K562 (cell line): ENCODE measurements around the gene PCNX3. TPM values are rescaled to one million over a fixed set of nuclear protein-coding genes. Genes with fewer than 3 reads are reported as not detected.

Experiments
- ATAC-seq: fragments of 200-7000 bp; cut with Tn5 transposase; 3 replicates; pipeline ENCODE4 v1.9.1; 2020; ENCODE audit warnings: moderate library complexity
- BruUV-seq: library from RNA; stranded (reverse); fragments of 400-500 nt; replicated peaks from 2 replicates; lab custom pipeline; 2021; lab: Mats Ljungman, UMichigan
- CTCF ChIA-PET: fragments of 300-600 bp; formaldehyde crosslinking; extraction: SDS; loops from one replicate; lab custom pipeline; 2021; ENCODE audit warnings: low intra/inter-chr PET ratio; lab: Yijun Ruan, JAX
- POLR2A ChIA-PET: fragments of 300-600, 350-650 bp; sonication (Branson Sonifier 250); formaldehyde crosslinking; extraction: SDS; loops from one replicate; lab custom pipeline; 2021; ENCODE audit warnings: antibody characterized with exemption, inconsistent platforms; lab: Yijun Ruan, JAX
- DNase-seq, 4 experiments: peaks; one replicate each; pipeline versions ENCODE4 v3.0.0 to v3.0.0-alpha.2; 2011 to 2018; ENCODE audit warnings: low spot score in 3 of 4, mixed read lengths in 3 of 4; ENCODE audit errors: extremely low read depth in 1 of 4
- FAIRE-seq: peaks from 2 replicates; lab custom pipeline; 2011; peaks lifted over from hg19 to GRCh38; lab: Jason Lieb, UNC
- H2AFZ ChIP-seq: 2 replicates; pipeline ENCODE4 v1.6.0; 2011; ENCODE audit warnings: low read depth, low read length, control low read depth, inconsistent platforms
- H3K27ac ChIP-seq: fragments of 200-600 bp; 3 replicates; pipeline ENCODE4 v1.8.0; 2011; ENCODE audit warnings: low read depth, mild to moderate bottlenecking, control low read depth, inconsistent platforms, low read length, moderate library complexity, mixed read lengths; ENCODE audit errors: extremely low read depth
- H3K27me3 ChIP-seq, 2 experiments: fragments of 300-600 bp in 1 of 2; 2 replicates in 1 of 2; 3 replicates in 1 of 2; pipeline versions ENCODE4 v1.6.0 to v1.8.0; 2011; ENCODE audit warnings: inconsistent platforms in 2 of 2, low read length in 2 of 2, mild to moderate bottlenecking in 1 of 2, mixed read lengths in 1 of 2, moderate library complexity in 1 of 2; ENCODE audit not compliant: control insufficient read depth in 2 of 2, insufficient read depth in 2 of 2
- H3K36me3 ChIP-seq: fragments of 300-600 bp; 3 replicates; pipeline ENCODE4 v1.8.0; 2011; ENCODE audit warnings: mild to moderate bottlenecking, low read length, inconsistent platforms; ENCODE audit not compliant: control insufficient read depth, insufficient read depth
- H3K4me1 ChIP-seq, 2 experiments: fragments of 200-600 bp in 1 of 2; replicated peaks in 1 of 2; 2 replicates in 1 of 2; 3 replicates in 1 of 2; pipeline versions ENCODE4 v1.5.1 to v1.8.0; 2011; ENCODE audit warnings: inconsistent platforms in 2 of 2, low read length in 2 of 2, mild to moderate bottlenecking in 1 of 2, mixed read lengths in 1 of 2, moderate library complexity in 1 of 2; ENCODE audit not compliant: control insufficient read depth in 2 of 2, insufficient read depth in 2 of 2
- H3K4me2 ChIP-seq: 2 replicates; pipeline ENCODE4 v1.6.1; 2011; ENCODE audit warnings: low read length, control low read depth, inconsistent platforms, mixed read lengths; ENCODE audit not compliant: insufficient read depth
- H3K4me3 ChIP-seq: fragments of 200-600 bp; sonication (generic), shearing (Covaris generic); 2 replicates; pipeline ENCODE4 v1.5.1; 2016; ENCODE audit warnings: control low read depth, inconsistent platforms
- H3K79me2 ChIP-seq: fragments of 200-600 bp; 3 replicates; pipeline ENCODE4 v1.8.0; 2011; ENCODE audit warnings: low read length, inconsistent platforms; ENCODE audit not compliant: control insufficient read depth, insufficient read depth
- H3K9ac ChIP-seq, 2 experiments: 2 replicates each; pipeline versions ENCODE4 v1.6.0 to v1.6.1; 2011; ENCODE audit warnings: low read depth in 2 of 2, low read length in 2 of 2, control low read depth in 1 of 2, inconsistent platforms in 1 of 2, mild to moderate bottlenecking in 1 of 2, mixed read lengths in 1 of 2; ENCODE audit not compliant: insufficient read depth in 1 of 2
- H3K9me1 ChIP-seq: one replicate; pipeline ENCODE4 v1.6.0; 2011; ENCODE audit warnings: inconsistent platforms, mild to moderate bottlenecking, low read length, moderate library complexity; ENCODE audit not compliant: control insufficient read depth, insufficient read depth
- H3K9me3 ChIP-seq: replicated peaks from 2 replicates; pipeline ENCODE4 v1.5.1; 2011; ENCODE audit warnings: low read depth, low read length, inconsistent platforms; ENCODE audit not compliant: control insufficient read depth, insufficient read depth
- H4K20me1 ChIP-seq: replicated peaks from 2 replicates; pipeline ENCODE4 v1.6.1; 2011; ENCODE audit warnings: low read length, inconsistent platforms, mixed read lengths; ENCODE audit not compliant: control insufficient read depth, insufficient read depth
- CHD2 ChIP-seq: IDR thresholded peaks from 2 replicates; pipeline ENCODE4 v1.6.1; 2011; ENCODE audit warnings: low read depth, low read length
- FOXK1 ChIP-seq: sonication (generic); formaldehyde crosslinking; IDR thresholded peaks from 2 replicates; pipeline ENCODE4 v1.8.0; 2022; ENCODE audit warnings: missing genetic modification reagents, mild to moderate bottlenecking, borderline replicate concordance
- GABPB1 ChIP-seq: sonication (generic); formaldehyde crosslinking; IDR thresholded peaks from 2 replicates; pipeline ENCODE4 v1.8.0; 2022; ENCODE audit warnings: mild to moderate bottlenecking, missing genetic modification reagents
- GTF2E2 ChIP-seq: fragments of 200-800 bp; sonication (Bioruptor generic); IDR thresholded peaks from 2 replicates; pipeline ENCODE4 v1.6.1; 2016; ENCODE audit warnings: missing genetic modification characterization, missing compliant biosample characterization
- NFYB ChIP-seq: IDR thresholded peaks from 2 replicates; pipeline ENCODE4 v1.6.1; 2011; ENCODE audit warnings: mild to moderate bottlenecking, moderate library complexity; ENCODE audit not compliant: insufficient read length; ENCODE audit errors: extremely low read depth
- OTX1 ChIP-seq: fragments of 450-650 bp; formaldehyde crosslinking; IDR thresholded peaks from 2 replicates; pipeline ENCODE4 v1.4.0; 2022; ENCODE audit warnings: mild to moderate bottlenecking
- PHF8 ChIP-seq: fragments of 200-600 bp; sonication (generic); IDR thresholded peaks from 2 replicates; pipeline ENCODE4 v1.6.1; 2012; ENCODE audit warnings: mixed run types, mild to moderate bottlenecking, inconsistent platforms, low read length, moderate library complexity, borderline replicate concordance
- POLR2G ChIP-seq: fragments of 200-400 bp; formaldehyde crosslinking; IDR thresholded peaks from 2 replicates; pipeline ENCODE4 v1.6.1; 2017; ENCODE audit warnings: low read depth, mild to moderate bottlenecking, antibody characterized with exemption, low read length, moderate library complexity
- SMAD2 ChIP-seq: fragments of 150-350 bp; IDR thresholded peaks from 2 replicates; pipeline ENCODE4 v1.6.1; 2014; ENCODE audit warnings: low read depth, mild to moderate bottlenecking, low read length
- SPI1 ChIP-seq: IDR thresholded peaks from 2 replicates; pipeline ENCODE4 v1.6.1; 2011; ENCODE audit warnings: low read depth, low read length, control low read depth, borderline replicate concordance
- ZFX ChIP-seq: sonication (generic); formaldehyde crosslinking; IDR thresholded peaks from 2 replicates; pipeline ENCODE4 v1.8.0; 2022; ENCODE audit warnings: mild to moderate bottlenecking, missing genetic modification reagents, moderate library complexity
- ZNF263 ChIP-seq: sonication (generic); formaldehyde crosslinking; IDR thresholded peaks from 2 replicates; pipeline ENCODE4 v1.8.0; 2022; ENCODE audit warnings: mild to moderate bottlenecking, missing genetic modification reagents, borderline replicate concordance
- ZNF785 ChIP-seq: fragments of 250-450 bp; sonication (Bioruptor Pico); IDR thresholded peaks from 2 replicates; pipeline ENCODE4 v1.4.0; 2020; ENCODE audit warnings: mild to moderate bottlenecking
- WGBS: fragments of 100-300 bp; shearing (Covaris generic); methylation state at CpG from one replicate; pipeline ENCODE4 v1.1.6; 2016; ENCODE audit warnings: low coverage, mixed read lengths; ENCODE audit not compliant: insufficient coverage; ENCODE audit errors: missing lambda C conversion rate; 5-methylcytosine and 5-hydroxymethylcytosine counted together
- in situ Hi-C: fragments of 300-500 bp; cut with MboI; formaldehyde crosslinking; loops from 4 replicates; pipeline ENCODE4 v1.15.0; 2018; ENCODE audit warnings: inconsistent platforms, mixed read lengths
- intact Hi-C: fragments of 100-400 bp; cut with micrococcal nuclease; formaldehyde crosslinking; loops from 2 replicates; pipeline ENCODE4 v1.14.2; 2022
- polyA plus RNA-seq, 8 experiments: library from polyadenylated mRNA; depleted of rRNA in 4 of 8; stranded (reverse) in 5 of 8; unstranded in 3 of 8; fragments of >200 nt; fragmentation: Nextera tagmentation in 2 of 8; fragmentation: Illumina TruSeq in 1 of 8; extraction: Ambion mirVana in 2 of 8; extraction: Trizol in 1 of 8; gene quantifications; 2 replicates each; pipeline versions ENCODE4 v1.2.1 to v1.2.3, GENCODE V29; 2011 to 2014; ENCODE audit warnings: inconsistent platforms in 1 of 8, missing spikeins in 1 of 8
- total RNA-seq, 7 experiments: library from RNA; depleted of rRNA in 6 of 7; stranded (reverse); fragments of >200 nt in 6 of 7; fragmentation: Illumina TruSeq in 2 of 7; extraction: Trizol in 2 of 7; gene quantifications; 2 replicates each; pipeline versions ENCODE4 v1.2.1 to v1.2.3, GENCODE V29; 2011 to 2021; ENCODE audit warnings: low replicate concordance in 1 of 7
- TF ChIP-seq, protein P1 (sequence below): fragments of 250-450 bp; sonication (Bioruptor Pico); IDR thresholded peaks from 2 replicates; pipeline ENCODE4 v1.4.0; 2020; ENCODE audit warnings: mild to moderate bottlenecking, moderate library complexity, borderline replicate concordance
- TF ChIP-seq, protein P2 (sequence below): fragments of 200-800 bp; sonication (Bioruptor generic); IDR thresholded peaks from 2 replicates; pipeline ENCODE4 v1.6.1; 2017; ENCODE audit warnings: missing genetic modification characterization, missing compliant biosample characterization

The PCNX3 gene
- total and polyA plus RNA-seq, 9 of the 15 experiments (the other 6 are each of a cell fraction or from before 2014, with no cell fraction given), result 0.11 to 47.8 (median 12.8) TPM

DNA sequence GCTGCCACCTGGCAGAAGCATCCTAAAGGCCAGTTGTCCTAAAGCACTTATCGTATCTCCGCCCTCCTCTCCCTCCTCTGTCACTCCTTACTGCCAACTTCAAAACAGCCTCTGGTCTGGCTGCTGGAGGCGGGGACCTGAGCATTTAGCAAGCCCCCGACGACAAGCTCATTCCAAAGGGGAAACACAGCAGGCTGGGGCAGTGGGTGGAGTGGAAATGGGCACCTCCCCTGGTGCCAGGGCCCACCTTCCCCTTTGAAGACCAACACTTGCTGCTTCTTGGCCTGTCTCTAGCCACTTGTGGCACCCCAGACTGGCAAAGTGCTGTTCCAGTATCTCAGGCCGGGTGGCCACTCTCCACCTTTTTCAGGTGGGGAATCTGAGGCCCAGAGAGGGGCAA is 5.2 kb upstream of the PCNX3 start (continued):
- TF ChIP-seq, protein P1, sequence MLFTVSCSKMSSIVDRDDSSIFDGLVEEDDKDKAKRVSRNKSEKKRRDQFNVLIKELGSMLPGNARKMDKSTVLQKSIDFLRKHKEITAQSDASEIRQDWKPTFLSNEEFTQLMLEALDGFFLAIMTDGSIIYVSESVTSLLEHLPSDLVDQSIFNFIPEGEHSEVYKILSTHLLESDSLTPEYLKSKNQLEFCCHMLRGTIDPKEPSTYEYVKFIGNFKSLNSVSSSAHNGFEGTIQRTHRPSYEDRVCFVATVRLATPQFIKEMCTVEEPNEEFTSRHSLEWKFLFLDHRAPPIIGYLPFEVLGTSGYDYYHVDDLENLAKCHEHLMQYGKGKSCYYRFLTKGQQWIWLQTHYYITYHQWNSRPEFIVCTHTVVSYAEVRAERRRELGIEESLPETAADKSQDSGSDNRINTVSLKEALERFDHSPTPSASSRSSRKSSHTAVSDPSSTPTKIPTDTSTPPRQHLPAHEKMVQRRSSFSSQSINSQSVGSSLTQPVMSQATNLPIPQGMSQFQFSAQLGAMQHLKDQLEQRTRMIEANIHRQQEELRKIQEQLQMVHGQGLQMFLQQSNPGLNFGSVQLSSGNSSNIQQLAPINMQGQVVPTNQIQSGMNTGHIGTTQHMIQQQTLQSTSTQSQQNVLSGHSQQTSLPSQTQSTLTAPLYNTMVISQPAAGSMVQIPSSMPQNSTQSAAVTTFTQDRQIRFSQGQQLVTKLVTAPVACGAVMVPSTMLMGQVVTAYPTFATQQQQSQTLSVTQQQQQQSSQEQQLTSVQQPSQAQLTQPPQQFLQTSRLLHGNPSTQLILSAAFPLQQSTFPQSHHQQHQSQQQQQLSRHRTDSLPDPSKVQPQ (CRISPR knock-in tag), result no peak
- TF ChIP-seq NFYB, result no peak
- TF ChIP-seq OTX1 (CRISPR knock-in tag), result no peak
- TF ChIP-seq GTF2E2, result no peak
- no peak for TF ChIP-seq CHD2
- no peak for TF ChIP-seq SMAD2
- TF ChIP-seq ZNF785 (CRISPR knock-in tag), result no peak

DNA sequence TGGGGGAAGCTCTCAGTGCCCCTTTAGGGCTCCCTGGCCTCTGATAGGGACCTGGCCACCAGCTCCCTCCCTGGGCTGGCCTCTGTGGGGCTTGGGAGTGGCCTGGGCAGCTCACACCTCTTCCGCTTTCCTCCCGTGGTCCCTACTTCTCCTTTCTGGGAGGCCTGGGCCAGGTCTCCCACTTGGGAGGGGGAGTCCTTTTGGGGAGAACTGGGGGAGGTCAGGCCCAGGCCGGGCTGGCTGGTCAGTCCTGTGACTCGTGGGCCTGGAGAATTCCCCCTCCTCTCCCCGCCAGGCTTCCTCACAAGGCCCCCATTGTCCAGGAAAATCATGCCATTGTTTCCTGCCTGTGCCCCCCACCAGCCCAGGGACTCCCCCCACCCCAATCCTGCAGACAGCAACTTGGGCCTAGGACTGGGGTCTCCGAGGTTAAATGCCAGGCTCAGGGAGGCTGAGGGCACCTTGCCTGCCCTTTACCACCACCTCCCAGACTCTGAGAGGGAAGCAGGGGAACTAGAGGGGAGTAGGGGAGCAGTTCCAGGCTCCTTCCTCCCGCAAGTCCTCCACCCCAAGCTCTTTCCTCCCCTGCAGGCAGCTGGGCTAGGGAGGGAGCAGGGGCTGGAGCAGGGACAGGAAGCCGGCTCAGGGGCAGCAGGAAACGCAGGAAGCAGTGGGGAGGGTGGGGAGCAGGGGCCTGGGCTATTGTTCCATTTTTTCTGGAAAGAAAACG is 4.4 kb upstream of the PCNX3 start:
- no peaks in the 10 kb centered on the region for H4K20me1 ChIP-seq
- intact Hi-C loops (no loop called here), in situ Hi-C loops (no loop called here)
- H3K4me1 ChIP-seq, result peaks cover 22 to 65% of the 10 kb centered on the region in 2 experiments
- H3K9me3 ChIP-seq, result no peaks in the 10 kb centered on the region
- peak overlapping the region; percentile 90 for H3K4me2 ChIP-seq
- WGBS, result 42% methylated on average over 9 of the region's 10 CpGs
- H3K9me1 ChIP-seq, result peaks cover 3% of the 10 kb centered on the region
- no TSS peak for BruUV-seq
- DNase-seq (no peak), FAIRE-seq (no peak), ATAC-seq (no peak)
- peak overlapping the region; percentile 1 to 86; a peak in 3 of 4 replicates for H3K9ac ChIP-seq
- no peak overlapping the region; the same call in 2 of the 3 replicates for H3K27ac ChIP-seq
- peak overlapping the region; percentile 87; the same call in 1 of the 2 replicates for H3K4me3 ChIP-seq
- H2AFZ ChIP-seq, result no peak overlapping the region
- peaks cover 45% of the 10 kb centered on the region; the same call in 2 of the 3 replicates for H3K36me3 ChIP-seq
- ChIA-PET CTCF (no interaction called here), POLR2A (interaction anchor here (0.6 to 1.4 kb wide), 6 partner anchors 9 to 163 kb away, joined by 3 to 5 read pairs (median 4); no protein-coding TSS in a partner anchor)
- no peaks in the 10 kb centered on the region for H3K27me3 ChIP-seq
- peaks cover 46% of the 10 kb centered on the region for H3K79me2 ChIP-seq
- TF ChIP-seq POLR2G (0 out of 2 replicates have a peak, but pooled peaks have one; percentile 18), FOXK1 (CRISPR knock-in tag) (no peak), ZFX (CRISPR knock-in tag) (peak; percentile 64), GABPB1 (0 out of 2 replicates have a peak, but pooled peaks have one; percentile 37), SPI1 (peak; percentile 85; the same call in 1 of the 2 replicates), PHF8 (peak; percentile 29; the same call in 1 of the 2 replicates), ZNF263 (peak; percentile 97)
- TF ChIP-seq, protein P2, sequence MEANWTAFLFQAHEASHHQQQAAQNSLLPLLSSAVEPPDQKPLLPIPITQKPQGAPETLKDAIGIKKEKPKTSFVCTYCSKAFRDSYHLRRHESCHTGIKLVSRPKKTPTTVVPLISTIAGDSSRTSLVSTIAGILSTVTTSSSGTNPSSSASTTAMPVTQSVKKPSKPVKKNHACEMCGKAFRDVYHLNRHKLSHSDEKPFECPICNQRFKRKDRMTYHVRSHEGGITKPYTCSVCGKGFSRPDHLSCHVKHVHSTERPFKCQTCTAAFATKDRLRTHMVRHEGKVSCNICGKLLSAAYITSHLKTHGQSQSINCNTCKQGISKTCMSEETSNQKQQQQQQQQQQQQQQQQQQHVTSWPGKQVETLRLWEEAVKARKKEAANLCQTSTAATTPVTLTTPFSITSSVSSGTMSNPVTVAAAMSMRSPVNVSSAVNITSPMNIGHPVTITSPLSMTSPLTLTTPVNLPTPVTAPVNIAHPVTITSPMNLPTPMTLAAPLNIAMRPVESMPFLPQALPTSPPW (CRISPR knock-in tag), result peak; percentile 48; the same call in 1 of the 2 replicates
